AG09309 (cell line): ENCODE results near the gene FNDC3B.

Source experiments
- DNase-seq: peaks from one replicate; pipeline ENCODE4 v3.0.0-alpha.2; 2010; ENCODE audit warnings: low read depth
- H3K4me3 ChIP-seq: 2 replicates; pipeline ENCODE4 v1.5.1; 2011; ENCODE audit warnings: mild to moderate bottlenecking, low read depth, low read length, moderate library complexity; ENCODE audit not compliant: control insufficient read depth
- TF ChIP-seq, protein P1 (sequence below): IDR thresholded peaks from 2 replicates; pipeline ENCODE4 v1.5.1; 2011; ENCODE audit warnings: mild to moderate bottlenecking, low read depth, low read length, inconsistent platforms; ENCODE audit not compliant: insufficient read depth, control insufficient read depth; ENCODE audit errors: missing control alignments

Gene FNDC3B

DNA sequence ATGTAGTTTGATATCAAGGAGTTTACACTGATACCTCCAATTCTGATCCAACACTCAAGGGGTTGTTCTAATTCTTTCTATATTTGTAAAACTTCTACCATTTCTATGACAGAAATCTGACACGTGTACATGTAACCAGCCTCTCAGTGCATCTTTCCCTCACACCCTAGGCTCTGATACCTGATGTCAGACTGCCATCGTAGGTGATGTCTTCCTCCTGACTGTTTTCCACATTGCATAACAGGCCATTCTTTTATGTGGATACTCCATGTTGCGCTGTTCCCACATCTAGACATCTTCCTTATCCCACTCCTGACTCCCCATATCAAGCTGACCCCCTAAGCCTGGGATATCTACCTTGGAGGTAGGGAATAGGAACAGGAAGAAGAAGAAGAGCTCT, 159.1 kb downstream of the FNDC3B start:
- no peak overlapping the region for H3K4me3 ChIP-seq
- TF ChIP-seq, protein P1, sequence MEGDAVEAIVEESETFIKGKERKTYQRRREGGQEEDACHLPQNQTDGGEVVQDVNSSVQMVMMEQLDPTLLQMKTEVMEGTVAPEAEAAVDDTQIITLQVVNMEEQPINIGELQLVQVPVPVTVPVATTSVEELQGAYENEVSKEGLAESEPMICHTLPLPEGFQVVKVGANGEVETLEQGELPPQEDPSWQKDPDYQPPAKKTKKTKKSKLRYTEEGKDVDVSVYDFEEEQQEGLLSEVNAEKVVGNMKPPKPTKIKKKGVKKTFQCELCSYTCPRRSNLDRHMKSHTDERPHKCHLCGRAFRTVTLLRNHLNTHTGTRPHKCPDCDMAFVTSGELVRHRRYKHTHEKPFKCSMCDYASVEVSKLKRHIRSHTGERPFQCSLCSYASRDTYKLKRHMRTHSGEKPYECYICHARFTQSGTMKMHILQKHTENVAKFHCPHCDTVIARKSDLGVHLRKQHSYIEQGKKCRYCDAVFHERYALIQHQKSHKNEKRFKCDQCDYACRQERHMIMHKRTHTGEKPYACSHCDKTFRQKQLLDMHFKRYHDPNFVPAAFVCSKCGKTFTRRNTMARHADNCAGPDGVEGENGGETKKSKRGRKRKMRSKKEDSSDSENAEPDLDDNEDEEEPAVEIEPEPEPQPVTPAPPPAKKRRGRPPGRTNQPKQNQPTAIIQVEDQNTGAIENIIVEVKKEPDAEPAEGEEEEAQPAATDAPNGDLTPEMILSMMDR: no peak
- no peak for DNase-seq

DNA sequence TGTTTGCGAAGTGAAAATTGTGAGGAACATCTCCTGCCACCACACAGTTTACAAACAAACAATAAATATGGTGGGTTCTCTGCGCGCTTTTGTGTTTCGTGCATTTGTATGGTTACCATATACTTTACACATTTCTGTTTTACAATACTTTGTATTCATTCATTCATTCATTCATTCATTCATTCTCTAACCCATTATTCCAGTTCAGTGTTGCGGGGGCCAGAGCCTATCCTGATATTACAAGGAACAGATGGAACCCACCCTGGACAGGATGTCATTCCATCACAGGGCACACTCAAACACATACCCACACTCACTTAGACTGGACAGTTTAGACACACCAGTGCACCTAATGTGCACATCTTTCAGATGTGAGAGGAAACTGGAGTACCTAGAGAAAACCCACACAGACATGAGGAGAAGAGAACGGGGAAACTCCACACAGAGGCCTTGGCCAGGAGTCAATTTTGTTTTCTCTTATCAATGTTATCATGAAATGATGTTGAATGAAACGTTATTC, 160.5 kb downstream of the FNDC3B start:
- no peak overlapping the region for H3K4me3 ChIP-seq
- no peak for DNase-seq
- TF ChIP-seq, protein P1: no peak

DNA sequence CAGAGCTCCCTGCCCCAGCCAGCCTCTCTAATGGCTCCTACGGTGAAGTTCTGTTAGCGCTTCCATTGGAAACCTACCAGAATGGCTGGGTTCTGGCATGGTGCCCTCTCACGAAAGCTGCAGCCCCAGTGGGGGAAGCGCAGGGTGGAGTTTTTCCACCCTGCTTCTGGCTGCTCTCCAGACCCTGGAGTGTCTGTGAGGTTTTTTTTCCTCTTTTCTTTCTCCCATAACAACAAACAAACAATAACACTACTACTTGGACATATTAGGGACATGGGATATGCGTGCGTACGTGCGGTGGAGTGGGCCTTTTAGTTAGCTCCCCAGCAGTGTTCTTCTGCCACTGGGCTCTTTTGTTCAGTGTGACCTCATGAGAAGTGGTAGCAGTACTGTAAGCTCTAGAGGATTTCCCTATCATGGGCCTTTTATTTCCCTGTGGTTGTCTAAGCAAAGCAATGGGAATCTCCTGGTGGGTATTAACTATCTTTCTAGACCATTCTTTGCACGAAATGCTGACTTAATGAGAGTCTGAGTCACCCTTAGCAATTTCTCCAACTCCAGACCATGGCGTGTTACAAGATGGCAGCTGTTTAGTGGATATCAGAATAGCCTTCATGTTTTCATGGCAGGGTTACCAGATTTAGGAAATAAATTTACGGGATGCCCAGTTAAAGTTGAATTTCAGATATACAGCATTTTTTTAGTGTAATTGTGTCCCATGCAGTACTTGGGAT, 161.9 kb downstream of the FNDC3B start:
- H3K4me3 ChIP-seq: no peak overlapping the region
- TF ChIP-seq, protein P1: no peak
- DNase-seq: peak; percentile 96

DNA sequence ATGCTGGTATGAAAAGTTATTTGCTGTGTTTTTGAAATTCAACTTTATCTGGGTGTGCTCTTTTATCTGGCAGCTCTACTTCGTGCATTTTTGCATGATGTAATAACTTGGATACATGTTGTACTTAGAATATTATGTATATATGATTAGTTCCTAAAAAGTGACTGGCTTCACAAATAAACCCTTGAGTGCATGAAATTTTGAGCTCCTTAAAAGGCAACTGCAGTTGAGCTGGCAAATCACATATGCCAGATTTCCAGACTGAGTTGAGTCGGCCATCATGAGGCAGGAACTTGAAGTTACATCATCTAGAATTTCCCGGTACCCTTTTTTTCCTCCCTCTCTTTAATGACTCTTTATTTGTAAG, 162.5 kb downstream of the FNDC3B start:
- DNase-seq: peak; percentile 54
- no peak overlapping the region for H3K4me3 ChIP-seq
- TF ChIP-seq, protein P1: peak; percentile 17

DNA sequence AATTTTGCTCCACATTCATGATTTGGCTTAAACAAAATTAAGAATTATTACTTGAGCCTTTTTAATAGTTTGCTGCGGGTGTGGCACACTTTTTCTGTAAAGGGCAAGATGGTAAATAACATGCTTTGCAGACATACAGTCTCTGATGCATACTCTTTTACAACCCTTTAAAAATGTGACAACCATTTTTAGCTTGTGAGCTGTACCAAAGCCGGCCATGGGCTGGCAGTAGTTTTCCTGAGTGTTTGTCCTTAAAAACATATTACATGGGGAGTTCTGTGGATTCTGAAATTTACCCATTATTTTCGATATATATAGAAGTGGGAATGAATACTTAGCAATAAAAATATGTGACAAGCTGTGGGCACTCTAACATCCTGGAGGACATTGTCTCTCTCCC, 163.4 kb downstream of the FNDC3B start:
- H3K4me3 ChIP-seq: no peak overlapping the region
- no peak for DNase-seq
- TF ChIP-seq, protein P1: peak; percentile 9

DNA sequence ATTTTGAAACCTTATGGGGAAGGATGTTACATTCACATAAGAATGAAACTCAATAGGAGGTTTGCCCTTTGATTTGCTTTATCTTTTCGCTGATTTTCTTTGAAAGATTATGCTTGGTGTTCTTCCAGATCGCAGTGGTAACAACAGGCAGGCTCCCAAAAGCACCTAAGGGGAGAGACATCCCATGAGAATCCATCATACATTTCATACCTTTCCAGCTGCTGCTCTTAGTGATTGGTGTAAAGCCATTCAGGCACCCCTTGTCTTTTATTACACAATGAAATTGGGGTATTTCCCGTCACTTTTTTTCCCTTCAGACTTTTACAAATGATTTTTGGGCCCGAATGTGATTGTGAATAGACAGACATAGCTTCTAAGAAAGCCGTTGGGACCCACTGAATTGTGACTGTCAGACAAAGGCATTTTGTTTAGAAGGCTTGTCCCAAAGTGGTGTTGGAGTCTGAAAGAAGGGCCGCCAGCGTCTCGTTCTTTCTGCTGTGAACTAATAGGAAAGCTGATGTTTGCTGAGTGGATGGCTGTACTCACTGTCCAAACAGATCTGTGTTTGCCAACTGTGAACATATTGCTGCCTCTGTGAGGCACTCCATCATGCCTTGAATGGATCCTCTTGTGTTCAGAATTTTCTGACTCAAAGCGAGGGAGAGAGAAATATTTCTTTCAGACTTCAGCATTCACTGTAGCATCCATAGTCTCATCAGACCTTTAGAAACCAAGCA, 164.3 kb downstream of the FNDC3B start:
- TF ChIP-seq, protein P1: no peak
- DNase-seq: no peak
- H3K4me3 ChIP-seq: no peak overlapping the region
